C4-2B (cell line): Measurements from ENCODE around the gene TSEN54.

Source experiments
- CTCF ChIP-seq: fragments of 450-650 bp; conservative IDR thresholded peaks from 2 replicates; pipeline ENCODE4 v1.5.1; 2017; ENCODE audit warnings: mild to moderate bottlenecking
- ZFX ChIP-seq: fragments of 450-650 bp; IDR thresholded peaks from 2 replicates; pipeline ENCODE4 v1.6.1; 2017

DNA sequence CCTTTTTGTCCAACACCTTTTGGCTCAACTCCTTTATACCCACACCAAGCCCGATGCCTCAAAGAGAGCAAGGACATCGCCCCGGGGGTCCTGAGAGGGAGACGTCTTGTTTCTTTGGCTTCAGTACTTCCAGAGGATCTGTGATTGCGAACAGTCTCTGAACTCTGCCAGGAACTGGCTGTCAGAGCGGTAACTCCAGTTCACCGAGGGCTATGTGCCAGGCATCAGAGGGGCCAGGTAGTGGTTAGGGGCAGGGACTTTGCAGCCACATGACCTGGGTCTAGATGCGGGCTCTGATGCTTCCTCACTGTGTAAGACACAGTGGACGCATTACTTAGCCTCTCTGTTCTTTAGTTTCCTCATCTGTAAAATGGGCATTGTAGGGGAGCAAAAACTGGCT is 30.8 kb downstream of the TSEN54 start:
- TF ChIP-seq CTCF (no peak), ZFX (no peak)
